HEK293 (cell line): ENCODE results near the gene SAE1.
A peak's percentile ranks its signal among the peaks of the same experiment; 100 is the strongest.

Experiments used
- REPIN1 ChIP-seq: fragments of 450-650 bp; formaldehyde crosslinking; IDR thresholded peaks from 2 replicates; pipeline ENCODE4 v1.5.1; 2017; ENCODE audit warnings: missing biosample characterization, missing genetic modification characterization, low read depth
- ZNF544 ChIP-seq: fragments of 450-650 bp; formaldehyde crosslinking; IDR thresholded peaks from 2 replicates; pipeline ENCODE4 v1.5.0; 2017; ENCODE audit warnings: missing biosample characterization, missing genetic modification characterization
- ZNF785 ChIP-seq: fragments of 450-650 bp; formaldehyde crosslinking; IDR thresholded peaks from 2 replicates; pipeline ENCODE4 v1.5.1; 2016; ENCODE audit warnings: missing biosample characterization, missing genetic modification characterization
- TF ChIP-seq, protein P1 (sequence below): fragments of 450-650 bp; formaldehyde crosslinking; IDR thresholded peaks from 2 replicates; pipeline ENCODE4 v1.5.1; 2016; ENCODE audit warnings: missing biosample characterization, missing genetic modification characterization

DNA sequence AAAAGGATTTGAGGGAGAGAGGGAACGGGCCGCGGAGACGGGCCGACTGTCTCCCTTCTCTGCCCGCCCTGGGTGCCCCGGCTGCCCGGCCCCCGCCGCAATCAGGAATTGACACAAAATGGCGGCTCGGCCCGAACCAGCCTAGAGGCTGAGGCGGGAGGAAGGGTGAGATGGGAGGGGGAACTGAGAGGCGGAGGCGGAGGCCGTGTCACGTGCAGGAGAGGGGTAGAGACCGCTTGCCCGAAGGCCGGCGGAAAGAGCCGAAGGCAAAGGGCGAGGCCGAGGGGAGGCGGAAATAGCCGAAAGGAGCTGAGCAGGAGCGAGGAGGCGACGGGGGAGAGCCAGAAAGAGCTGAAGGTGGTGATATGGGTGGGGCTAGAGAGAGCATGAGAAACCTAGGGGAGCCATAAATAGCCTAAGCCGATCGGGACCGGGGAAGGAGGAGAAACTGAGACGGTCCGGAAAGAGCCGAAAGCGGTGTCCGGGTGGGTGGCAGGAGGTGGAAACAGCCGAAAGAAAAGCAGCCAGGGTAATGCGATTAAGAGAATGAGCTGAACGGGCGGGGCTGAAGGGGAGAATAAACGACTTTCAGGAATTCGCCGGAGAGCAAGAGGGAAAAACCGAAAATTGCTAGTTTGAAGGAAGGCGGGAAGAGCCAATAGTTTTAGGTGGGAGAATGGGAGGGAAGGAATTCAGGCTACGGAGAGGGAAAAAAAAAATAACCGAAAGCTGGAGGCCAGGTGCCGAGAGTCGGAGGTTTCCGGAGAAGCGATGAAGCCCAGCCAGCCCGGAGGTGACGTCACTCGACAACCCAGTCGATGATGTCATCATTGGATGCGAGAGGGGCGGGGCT is 17.4 kb upstream of the SAE1 start, which contains the start of gene ZC3H4:
- peak; percentile 92 for TF ChIP-seq REPIN1
- TF ChIP-seq ZNF785 (tag by site-specific recombination) = no peak; the same call in 1 of the 2 replicates
- TF ChIP-seq, protein P1, sequence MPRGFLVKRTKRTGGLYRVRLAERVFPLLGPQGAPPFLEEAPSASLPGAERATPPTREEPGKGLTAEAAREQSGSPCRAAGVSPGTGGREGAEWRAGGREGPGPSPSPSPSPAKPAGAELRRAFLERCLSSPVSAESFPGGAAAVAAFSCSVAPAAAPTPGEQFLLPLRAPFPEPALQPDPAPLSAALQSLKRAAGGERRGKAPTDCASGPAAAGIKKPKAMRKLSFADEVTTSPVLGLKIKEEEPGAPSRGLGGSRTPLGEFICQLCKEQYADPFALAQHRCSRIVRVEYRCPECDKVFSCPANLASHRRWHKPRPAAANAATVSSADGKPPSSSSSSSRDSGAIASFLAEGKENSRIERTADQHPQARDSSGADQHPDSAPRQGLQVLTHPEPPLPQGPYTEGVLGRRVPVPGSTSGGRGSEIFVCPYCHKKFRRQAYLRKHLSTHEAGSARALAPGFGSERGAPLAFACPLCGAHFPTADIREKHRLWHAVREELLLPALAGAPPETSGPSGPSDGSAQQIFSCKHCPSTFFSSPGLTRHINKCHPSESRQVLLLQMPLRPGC (tag by site-specific recombination) = peak; percentile 34; the same call in 1 of the 2 replicates
- TF ChIP-seq ZNF544 (tag by site-specific recombination) = no peak
